Kidney capillary endothelial cell (primary cell): ENCODE results near the gene PCLO.
"Not testable (repeated sequence)": the region's sequence is repeated elsewhere in the genome, so short reads cannot be mapped to it uniquely, and the experiment has no call there.

Experiments
- DNase-seq: peaks from one replicate; pipeline ENCODE4 v3.0.0-alpha.2; 2018; ENCODE audit warnings: low spot score

PCLO gene

GRCh38 chr7:82964150-82964882 lies 198.4 kb downstream of the PCLO start:
- DNase-seq: no peak

GRCh38 chr7:82961240-82961639 lies 201.4 kb downstream of the PCLO start:
- DNase-seq: no peak

GRCh38 chr7:82959528-82959927 lies 203.2 kb downstream of the PCLO start:
- no peak for DNase-seq

- no peak for DNase-seq
Measured at GRCh38 chr7:82957521-82957920, 205.2 kb downstream of the PCLO start.

- no peak for DNase-seq
Measured at GRCh38 chr7:82953324-82954027, 209.2 kb downstream of the PCLO start.

GRCh38 chr7:82950436-82950835 lies 212.2 kb downstream of the PCLO start:
- DNase-seq: no peak

GRCh38 chr7:82945480-82945879 lies 217.2 kb downstream of the PCLO start:
- DNase-seq: no peak

GRCh38 chr7:82945056-82945455 lies 217.6 kb downstream of the PCLO start:
- no peak for DNase-seq

- no peak for DNase-seq
Measured at GRCh38 chr7:82932516-82932915, 230.2 kb downstream of the PCLO start.

GRCh38 chr7:82926477-82926876 lies 236.2 kb downstream of the PCLO start:
- DNase-seq: no peak

GRCh38 chr7:82925331-82925730 lies 237.4 kb downstream of the PCLO start:
- no peak for DNase-seq

- DNase-seq: no peak
Measured at GRCh38 chr7:82906502-82906901, 256.2 kb downstream of the PCLO start.

GRCh38 chr7:82904871-82905270 lies 257.8 kb downstream of the PCLO start:
- no peak for DNase-seq

GRCh38 chr7:82901098-82901497 lies 261.6 kb downstream of the PCLO start:
- DNase-seq: not testable (repeated sequence)

GRCh38 chr7:82897500-82897899 lies 265.2 kb downstream of the PCLO start:
- no peak for DNase-seq

- not testable (repeated sequence) for DNase-seq
Measured at GRCh38 chr7:82894341-82894740, 268.3 kb downstream of the PCLO start.

- DNase-seq: no peak
Measured at GRCh38 chr7:82886324-82886723, 276.4 kb downstream of the PCLO start.

- DNase-seq: no peak
Measured at GRCh38 chr7:82865856-82866255, 296.8 kb downstream of the PCLO start.

GRCh38 chr7:82859106-82859850 lies 303.4 kb downstream of the PCLO start:
- peak; percentile 86 for DNase-seq

- no peak for DNase-seq
Measured at GRCh38 chr7:82851121-82851520, 311.6 kb downstream of the PCLO start.

GRCh38 chr7:82841828-82842227 lies 320.9 kb downstream of the PCLO start:
- DNase-seq: no peak

- no peak for DNase-seq
Measured at GRCh38 chr7:82840061-82840460, 322.6 kb downstream of the PCLO start.

- DNase-seq: no peak
Measured at GRCh38 chr7:82839555-82839954, 323.1 kb downstream of the PCLO start.
